B cell (primary cell): ENCODE data around the gene DAG1. TPM values are rescaled to one million over a fixed set of nuclear protein-coding genes. Genes with fewer than 3 reads are reported as not detected.

Source experiments
- ATAC-seq: fragments of 200-7000 bp; cut with Tn5 transposase; one replicate; pipeline ENCODE4 v1.10.0; 2021; ENCODE audit warnings: low read depth, mild to moderate bottlenecking, moderate number of reproducible peaks, moderate library complexity
- CTCF ChIA-PET: fragments of 350-600 bp; sonication (Branson Sonifier 250); formaldehyde crosslinking; loops from one replicate; lab custom pipeline; 2021; ENCODE audit warnings: antibody characterized with exemption, inconsistent platforms; lab: Charles Lee
- POLR2A ChIA-PET: fragments of 350-600 bp; sonication (Branson Sonifier 250); formaldehyde crosslinking; loops from one replicate; lab custom pipeline; 2021; ENCODE audit warnings: antibody characterized with exemption; lab: Charles Lee
- DNase-seq: peaks from one replicate; pipeline ENCODE4 v3.0.0; 2013
- H2AFZ ChIP-seq: 2 replicates; pipeline ENCODE4 v1.6.1; 2012; ENCODE audit warnings: mild to moderate bottlenecking, low read depth, low read length; ENCODE audit not compliant: insufficient read depth, poor library complexity, severe bottlenecking
- H3K27ac ChIP-seq, 2 donors: 1 replicate in 1 of 2; 2 replicates in 1 of 2; pipeline ENCODE4 v1.5.1; 2012 to 2013; ENCODE audit warnings: low read length in 2 of 2, mild to moderate bottlenecking in 2 of 2, moderate library complexity in 1 of 2
- H3K27me3 ChIP-seq, 4 experiments: fragments of 200-600 bp in 1 of 4; sonication (generic) in 1 of 4; replicated peaks in 1 of 4; 1 replicate in 2 of 4; 2 replicates in 2 of 4; pipeline versions ENCODE4 v1.6.1 to v1.7.0; 2013 to 2016; ENCODE audit warnings: low read length in 3 of 4, mild to moderate bottlenecking in 2 of 4, mixed read lengths in 1 of 4, moderate library complexity in 1 of 4; ENCODE audit not compliant: insufficient read depth in 4 of 4, control insufficient read depth in 3 of 4; ENCODE audit errors: control extremely low read depth in 1 of 4
- H3K36me3 ChIP-seq, 2 experiments: replicated peaks in 1 of 2; 1 replicate in 1 of 2; 2 replicates in 1 of 2; pipeline versions ENCODE4 v1.6.1 to v1.7.1; 2013; ENCODE audit warnings: low read length in 1 of 2; ENCODE audit not compliant: insufficient read depth in 2 of 2, control insufficient read depth in 1 of 2; ENCODE audit errors: control extremely low read depth in 1 of 2, extremely low read depth in 1 of 2
- H3K4me1 ChIP-seq, 2 donors: fragments of 200-600 bp in 1 of 2; sonication (generic) in 1 of 2; 1 replicate in 1 of 2; 2 replicates in 1 of 2; pipeline versions ENCODE4 v1.5.1 to v1.6.1; 2013 to 2017; ENCODE audit warnings: low read length in 2 of 2; ENCODE audit not compliant: control insufficient read depth in 2 of 2, insufficient read depth in 2 of 2
- H3K4me2 ChIP-seq: replicated peaks from 2 replicates; pipeline ENCODE3; 2012; ENCODE audit warnings: mild to moderate bottlenecking, low read depth, low read length; ENCODE audit not compliant: poor library complexity, severe bottlenecking
- H3K4me3 ChIP-seq, 5 experiments: fragments of 200-600 bp in 1 of 5; sonication (generic) in 1 of 5; 1 replicate in 3 of 5; 2 replicates in 2 of 5; pipeline versions ENCODE4 v1.5.1 to v1.7.0; 2011 to 2016; ENCODE audit warnings: low read length in 4 of 5, mild to moderate bottlenecking in 4 of 5, low read depth in 2 of 5, control low read depth in 1 of 5, moderate library complexity in 1 of 5; ENCODE audit not compliant: insufficient read depth in 1 of 5; ENCODE audit errors: control extremely low read depth in 1 of 5, extremely low read depth in 1 of 5
- H3K79me2 ChIP-seq: fragments of 200-600 bp; sonication (generic); one replicate; pipeline ENCODE4 v1.6.0; 2016; ENCODE audit warnings: low read length; ENCODE audit not compliant: control insufficient read depth, insufficient read depth
- H3K9ac ChIP-seq: fragments of 200-600 bp; sonication (generic); 2 replicates; pipeline ENCODE4 v1.6.1; 2017; ENCODE audit warnings: mild to moderate bottlenecking, low read length, moderate library complexity
- H3K9me3 ChIP-seq, 3 donors: one replicate each; pipeline versions ENCODE4 v1.6.1 to v1.7.1; 2013; ENCODE audit warnings: low read length in 2 of 3; ENCODE audit not compliant: control insufficient read depth in 2 of 3, insufficient read depth in 1 of 3; ENCODE audit errors: control extremely low read depth in 1 of 3
- H4K20me1 ChIP-seq: 2 replicates; pipeline ENCODE4 v1.6.0; 2012; ENCODE audit warnings: mild to moderate bottlenecking, low read length; ENCODE audit not compliant: insufficient read depth, control insufficient read depth, poor library complexity, severe bottlenecking
- H3K27ac Mint-ChIP-seq: one replicate; pipeline ENCODE4 v1.8.0; 2021; ENCODE audit warnings: mixed read lengths
- H3K27me3 Mint-ChIP-seq: one replicate; pipeline ENCODE4 v1.8.0; 2021; ENCODE audit warnings: mixed read lengths
- H3K4me1 Mint-ChIP-seq: one replicate; pipeline ENCODE4 v1.8.0; 2021; ENCODE audit warnings: mixed read lengths
- H3K4me3 Mint-ChIP-seq: one replicate; pipeline ENCODE4 v1.8.0; 2021; ENCODE audit warnings: mixed read lengths
- H3K9me3 Mint-ChIP-seq: one replicate; pipeline ENCODE4 v1.8.0; 2022; ENCODE audit warnings: mixed read lengths; ENCODE audit not compliant: insufficient read depth
- EZH2 ChIP-seq: IDR thresholded peaks from 2 replicates; pipeline ENCODE4 v1.6.1; 2012; ENCODE audit warnings: borderline replicate concordance, low read depth, mild to moderate bottlenecking, moderate library complexity, low read length; ENCODE audit not compliant: insufficient read depth, poor library complexity, severe bottlenecking
- WGBS: methylation state at CpG from one replicate; pipeline ENCODE4 v1.1.5; 2013; ENCODE audit warnings: missing lambda C conversion rate; ENCODE audit not compliant: insufficient coverage; 5-methylcytosine and 5-hydroxymethylcytosine counted together
- intact Hi-C: fragments of 100-400 bp; cut with micrococcal nuclease; formaldehyde crosslinking; loops from one replicate; pipeline ENCODE4 v1.10.0; 2022
- polyA plus RNA-seq: library from polyadenylated mRNA; depleted of rRNA; stranded (reverse); fragments of >200 nt; gene quantifications from 2 replicates; pipeline ENCODE4 v1.2.3, GENCODE V29; 2012
- total RNA-seq, 2 donors: library from RNA; stranded (reverse); fragments of 120-200 nt in 1 of 2; gene quantifications; 1 replicate in 1 of 2; 2 replicates in 1 of 2; pipeline versions ENCODE4 v1.2.3 to v1.2.4, GENCODE V29; 2013 to 2022
- TF ChIP-seq, protein P1 (sequence below): fragments of 200-600 bp; IDR thresholded peaks from one replicate; pipeline ENCODE4 v1.8.0; 2022; ENCODE audit warnings: antibody characterized with exemption, mild to moderate bottlenecking

Gene DAG1
- total and polyA plus RNA-seq, 2 donors (not counting 1 experiment from before 2014, with no cell fraction given), result 9.6 to 27.2 TPM

DNA sequence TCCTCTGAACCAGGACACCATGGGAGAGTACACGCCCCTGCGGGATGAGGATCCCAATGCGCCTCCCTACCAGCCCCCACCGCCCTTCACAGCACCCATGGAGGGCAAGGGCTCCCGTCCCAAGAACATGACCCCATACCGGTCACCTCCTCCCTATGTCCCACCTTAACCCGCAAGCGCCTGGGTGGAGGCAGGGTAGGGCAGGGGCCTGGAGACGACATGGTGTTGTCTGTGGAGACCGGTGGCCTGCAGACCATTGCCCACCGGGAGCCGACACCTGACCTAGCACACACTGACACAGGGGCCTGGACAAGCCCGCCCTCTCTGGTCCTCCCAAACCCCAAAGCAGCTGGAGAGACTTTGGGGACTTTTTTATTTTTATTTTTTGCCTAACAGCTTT is 63.0 kb downstream of the DAG1 start:
- no peak for TF ChIP-seq EZH2
- TF ChIP-seq, protein P1, sequence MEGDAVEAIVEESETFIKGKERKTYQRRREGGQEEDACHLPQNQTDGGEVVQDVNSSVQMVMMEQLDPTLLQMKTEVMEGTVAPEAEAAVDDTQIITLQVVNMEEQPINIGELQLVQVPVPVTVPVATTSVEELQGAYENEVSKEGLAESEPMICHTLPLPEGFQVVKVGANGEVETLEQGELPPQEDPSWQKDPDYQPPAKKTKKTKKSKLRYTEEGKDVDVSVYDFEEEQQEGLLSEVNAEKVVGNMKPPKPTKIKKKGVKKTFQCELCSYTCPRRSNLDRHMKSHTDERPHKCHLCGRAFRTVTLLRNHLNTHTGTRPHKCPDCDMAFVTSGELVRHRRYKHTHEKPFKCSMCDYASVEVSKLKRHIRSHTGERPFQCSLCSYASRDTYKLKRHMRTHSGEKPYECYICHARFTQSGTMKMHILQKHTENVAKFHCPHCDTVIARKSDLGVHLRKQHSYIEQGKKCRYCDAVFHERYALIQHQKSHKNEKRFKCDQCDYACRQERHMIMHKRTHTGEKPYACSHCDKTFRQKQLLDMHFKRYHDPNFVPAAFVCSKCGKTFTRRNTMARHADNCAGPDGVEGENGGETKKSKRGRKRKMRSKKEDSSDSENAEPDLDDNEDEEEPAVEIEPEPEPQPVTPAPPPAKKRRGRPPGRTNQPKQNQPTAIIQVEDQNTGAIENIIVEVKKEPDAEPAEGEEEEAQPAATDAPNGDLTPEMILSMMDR, result no peak
- Mint-ChIP-seq H3K4me1 (no peaks in the 10 kb centered on the region), H3K27ac (no peak overlapping the region), H3K9me3 (no peaks in the 10 kb centered on the region), H3K4me3 (no peak overlapping the region), H3K27me3 (no peaks in the 10 kb centered on the region)
- Histone ChIP-seq H3K9ac (no peak overlapping the region), H3K79me2 (peaks cover 12% of the 10 kb centered on the region), H3K4me1 (no peaks in the 10 kb centered on the region), H3K4me2 (no peak overlapping the region), H2AFZ (no peak overlapping the region), H4K20me1 (peaks cover 18% of the 10 kb centered on the region), H3K27ac (no peak overlapping the region), H3K4me3 (no peak overlapping the region), H3K36me3 (peaks cover 0 to 35% of the 10 kb centered on the region in 2 experiments), H3K27me3 (no peaks in the 10 kb centered on the region), H3K9me3 (no peaks in the 10 kb centered on the region)
- CTCF ChIA-PET, result no interaction called here
- intact Hi-C loops, result no loop called here
- WGBS, result 100% methylated on average over 8 of the region's 13 CpGs
- POLR2A ChIA-PET, result no interaction called here
- no peak for ATAC-seq
- no peak for DNase-seq

DNA sequence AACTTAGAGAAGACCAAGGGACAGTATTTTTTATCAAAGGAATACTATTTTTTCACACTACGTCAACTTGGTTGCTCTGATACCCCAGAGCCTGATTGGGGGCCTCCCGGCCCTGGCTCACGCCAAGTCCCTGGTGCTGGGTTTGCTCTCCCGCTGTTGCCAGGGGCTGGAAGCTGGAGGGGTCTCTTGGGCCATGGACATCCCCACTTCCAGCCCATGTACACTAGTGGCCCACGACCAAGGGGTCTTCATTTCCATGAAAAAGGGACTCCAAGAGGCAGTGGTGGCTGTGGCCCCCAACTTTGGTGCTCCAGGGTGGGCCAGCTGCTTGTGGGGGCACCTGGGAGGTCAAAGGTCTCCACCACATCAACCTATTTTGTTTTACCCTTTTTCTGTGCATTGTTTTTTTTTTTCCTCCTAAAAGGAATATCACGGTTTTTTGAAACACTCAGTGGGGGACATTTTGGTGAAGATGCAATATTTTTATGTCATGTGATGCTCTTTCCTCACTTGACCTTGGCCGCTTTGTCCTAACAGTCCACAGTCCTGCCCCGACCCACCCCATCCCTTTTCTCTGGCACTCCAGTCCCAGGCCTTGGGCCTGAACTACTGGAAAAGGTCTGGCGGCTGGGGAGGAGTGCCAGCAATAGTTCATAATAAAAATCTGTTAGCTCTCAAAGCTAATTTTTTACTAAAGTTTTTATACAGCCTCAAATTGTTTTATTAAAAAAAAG is 63.9 kb downstream of the DAG1 start:
- intact Hi-C loops, result no loop called here
- TF ChIP-seq, protein P1, result no peak
- no peak for TF ChIP-seq EZH2
- WGBS, result 85% methylated on average over 3 of the region's 9 CpGs
- Histone ChIP-seq H3K9me3 (no peaks in the 10 kb centered on the region), H2AFZ (no peak overlapping the region), H3K79me2 (peaks cover 12% of the 10 kb centered on the region), H3K4me2 (no peak overlapping the region), H3K9ac (no peak overlapping the region), H3K27ac (no peak overlapping the region), H3K4me1 (no peaks in the 10 kb centered on the region), H4K20me1 (peaks cover 16% of the 10 kb centered on the region), H3K36me3 (peaks cover 0 to 35% of the 10 kb centered on the region in 2 experiments), H3K4me3 (no peak overlapping the region), H3K27me3 (no peaks in the 10 kb centered on the region)
- POLR2A ChIA-PET, result no interaction called here
- Mint-ChIP-seq H3K27me3 (no peaks in the 10 kb centered on the region), H3K4me1 (no peaks in the 10 kb centered on the region), H3K27ac (no peak overlapping the region), H3K4me3 (no peak overlapping the region), H3K9me3 (no peaks in the 10 kb centered on the region)
- ATAC-seq (no peak), DNase-seq (no peak)
- CTCF ChIA-PET, result no interaction called here
